HG02763 (cell line): ENCODE measurements around the gene FCN3.
"Not testable (repeated sequence)": the region's sequence is repeated elsewhere in the genome, so short reads cannot be mapped to it uniquely, and the experiment has no call there.

Experiments used
- ATAC-seq: cut with Tn5 transposase; IDR thresholded peaks from one replicate; pipeline ENCODE4 v1.9.1; 2021; ENCODE audit warnings: mild to moderate bottlenecking, moderate library complexity; ENCODE audit not compliant: unreplicated experiment

Gene FCN3

GRCh38 chr1:27374362-27375086, at the start of gene FCN3:
Gene FCN3, minus strand, starts transcription at chr1:27374824. Its CDS starts 6 bp downstream, at chr1:27374818.
- no peak for ATAC-seq

GRCh38 chr1:27423709-27424108, 49.1 kb upstream of the FCN3 start:
- ATAC-seq: no peak

GRCh38 chr1:27418326-27419185, 43.9 kb upstream of the FCN3 start:
- ATAC-seq: peak; percentile 75

- ATAC-seq: no peak
Observed at GRCh38 chr1:27417713-27418112, 43.1 kb upstream of the FCN3 start.

GRCh38 chr1:27416387-27417111, 41.9 kb upstream of the FCN3 start:
- ATAC-seq: no peak

- ATAC-seq: no peak
Observed at GRCh38 chr1:27414091-27414490, 39.5 kb upstream of the FCN3 start.

- ATAC-seq: no peak
Observed at GRCh38 chr1:27413004-27413403, 38.4 kb upstream of the FCN3 start.

GRCh38 chr1:27412502-27412901, 37.9 kb upstream of the FCN3 start:
- no peak for ATAC-seq

- no peak for ATAC-seq
Observed at GRCh38 chr1:27410709-27411108, 36.1 kb upstream of the FCN3 start.

GRCh38 chr1:27409669-27410068, 35.0 kb upstream of the FCN3 start:
- ATAC-seq: no peak

- no peak for ATAC-seq
Observed at GRCh38 chr1:27408151-27408550, 33.5 kb upstream of the FCN3 start.

- not testable (repeated sequence) for ATAC-seq
Observed at GRCh38 chr1:27406791-27407190, 32.2 kb upstream of the FCN3 start.

GRCh38 chr1:27406362-27406680, 31.7 kb upstream of the FCN3 start:
- ATAC-seq: no peak

GRCh38 chr1:27405598-27406361, 31.2 kb upstream of the FCN3 start:
- ATAC-seq: not testable (repeated sequence)

GRCh38 chr1:27405074-27405473, 30.4 kb upstream of the FCN3 start:
- no peak for ATAC-seq

GRCh38 chr1:27403931-27404330, 29.3 kb upstream of the FCN3 start:
- ATAC-seq: no peak

- no peak for ATAC-seq
Observed at GRCh38 chr1:27403065-27403726, 28.6 kb upstream of the FCN3 start.

GRCh38 chr1:27402349-27402754, 27.7 kb upstream of the FCN3 start:
- no peak for ATAC-seq

- ATAC-seq: no peak
Observed at GRCh38 chr1:27400963-27401341, 26.3 kb upstream of the FCN3 start.
